ENCODE measurements around the gene PKDCC.

DNA sequence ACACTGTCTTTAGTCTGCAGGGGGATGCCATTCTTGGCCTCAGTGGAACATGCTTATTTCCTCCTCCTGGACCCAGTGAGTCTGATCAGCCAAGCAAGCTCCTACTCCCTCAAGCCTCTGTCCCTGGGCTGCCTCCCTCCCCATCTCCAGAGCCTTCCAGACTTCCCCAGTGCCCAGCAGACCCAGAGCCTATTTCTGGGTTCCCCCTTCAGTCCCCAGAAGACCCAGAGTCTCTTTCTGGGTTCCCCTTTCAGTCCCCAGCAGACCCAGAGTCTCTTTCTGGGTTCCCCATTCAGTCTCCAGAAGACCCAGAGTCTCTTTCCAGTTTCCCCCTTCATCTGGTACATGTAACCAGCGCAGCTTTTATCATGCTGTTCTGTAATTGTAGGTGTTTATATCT, 17.0 kb upstream of the PKDCC start:
- TF ChIP-seq, protein P1, sequence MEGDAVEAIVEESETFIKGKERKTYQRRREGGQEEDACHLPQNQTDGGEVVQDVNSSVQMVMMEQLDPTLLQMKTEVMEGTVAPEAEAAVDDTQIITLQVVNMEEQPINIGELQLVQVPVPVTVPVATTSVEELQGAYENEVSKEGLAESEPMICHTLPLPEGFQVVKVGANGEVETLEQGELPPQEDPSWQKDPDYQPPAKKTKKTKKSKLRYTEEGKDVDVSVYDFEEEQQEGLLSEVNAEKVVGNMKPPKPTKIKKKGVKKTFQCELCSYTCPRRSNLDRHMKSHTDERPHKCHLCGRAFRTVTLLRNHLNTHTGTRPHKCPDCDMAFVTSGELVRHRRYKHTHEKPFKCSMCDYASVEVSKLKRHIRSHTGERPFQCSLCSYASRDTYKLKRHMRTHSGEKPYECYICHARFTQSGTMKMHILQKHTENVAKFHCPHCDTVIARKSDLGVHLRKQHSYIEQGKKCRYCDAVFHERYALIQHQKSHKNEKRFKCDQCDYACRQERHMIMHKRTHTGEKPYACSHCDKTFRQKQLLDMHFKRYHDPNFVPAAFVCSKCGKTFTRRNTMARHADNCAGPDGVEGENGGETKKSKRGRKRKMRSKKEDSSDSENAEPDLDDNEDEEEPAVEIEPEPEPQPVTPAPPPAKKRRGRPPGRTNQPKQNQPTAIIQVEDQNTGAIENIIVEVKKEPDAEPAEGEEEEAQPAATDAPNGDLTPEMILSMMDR (IDR thresholded peaks at IDR 0.05): no peak
- no peak for TF ChIP-seq ZFX (IDR thresholded peaks at IDR 0.05; ENCODE audit: borderline replicate concordance)
